ENCODE data around the gene PSG11. TPM values are rescaled to one million over a fixed set of nuclear protein-coding genes. Genes with fewer than 3 reads are reported as not detected.

PSG11 gene
- total RNA-seq, 5 donors from 2014 or later (not counting 1 experiment from before 2014, with no cell fraction given), result not detected

GRCh38 chr19:42965176-42965575 is 61.1 kb downstream of the PSG11 start:
- Mint-ChIP-seq H3K36me3 (no peaks in the 10 kb centered on the region), H3K27me3 (peaks cover 0 to 4% of the 10 kb centered on the region in 2 donors), H3K4me1 (no peaks in the 10 kb centered on the region), H3K4me3 (no peak overlapping the region), H3K9me3 (peaks cover 0 to 5% (median 0%) of the 10 kb centered on the region in 3 donors), H3K27ac (no peak overlapping the region)
- H3K27me3 ChIP-seq (replicated peaks in 1 of 2; ENCODE audit: control insufficient read depth in 2 of 2, extremely low read depth in 1 of 2, insufficient read depth in 2 of 2, low read length in 1 of 2), result no peaks in the 10 kb centered on the region
- H3K4me3 ChIP-seq (ENCODE audit: control insufficient read depth in 1 of 2, extremely low read depth in 1 of 2, low read length in 1 of 2), result no peak overlapping the region
- no peaks in the 10 kb centered on the region for H3K36me3 ChIP-seq (ENCODE audit: control insufficient read depth in 2 of 2, extremely low read depth in 1 of 2, insufficient read depth in 1 of 2, low read length in 1 of 2)
- H3K9me3 ChIP-seq, result no peaks in the 10 kb centered on the region
- ChIA-PET POLR2A (no interaction called here), CTCF (no interaction called here)
- ATAC-seq (replicated peaks in 1 of 4) (no peak), DNase-seq (no peak)
- H3K4me1 ChIP-seq (ENCODE audit: control insufficient read depth in 1 of 2, extremely low read depth in 1 of 2, insufficient read depth in 2 of 2, low read length in 2 of 2), result no peaks in the 10 kb centered on the region
- no peak overlapping the region for H3K27ac ChIP-seq (ENCODE audit: low read length)
- 80% methylated on average over 1 of the region's 2 CpGs for WGBS (ENCODE audit: insufficient coverage)

- POLR2A ChIA-PET, result no interaction called here
- DNase-seq (no peak), ATAC-seq (replicated peaks in 1 of 4) (no peak)
- Mint-ChIP-seq H3K4me3 (no peak overlapping the region), H3K36me3 (no peaks in the 10 kb centered on the region), H3K9me3 (peaks cover 0 to 14% (median 0%) of the 10 kb centered on the region in 3 donors), H3K27ac (no peak overlapping the region), H3K27me3 (peaks cover 0 to 9% of the 10 kb centered on the region in 2 donors), H3K4me1 (no peaks in the 10 kb centered on the region)
- CTCF ChIA-PET, result no interaction called here
- H3K27me3 ChIP-seq (replicated peaks in 1 of 2; ENCODE audit: control insufficient read depth in 2 of 2, extremely low read depth in 1 of 2, insufficient read depth in 2 of 2, low read length in 1 of 2), result no peaks in the 10 kb centered on the region
- no peaks in the 10 kb centered on the region for H3K4me1 ChIP-seq (ENCODE audit: control insufficient read depth in 1 of 2, extremely low read depth in 1 of 2, insufficient read depth in 2 of 2, low read length in 2 of 2)
- H3K4me3 ChIP-seq (ENCODE audit: control insufficient read depth in 1 of 2, extremely low read depth in 1 of 2, low read length in 1 of 2), result no peak overlapping the region
- no peaks in the 10 kb centered on the region for H3K9me3 ChIP-seq
- WGBS (ENCODE audit: insufficient coverage), result no CpG with 5 or more reads among the region's 6 CpGs
- H3K27ac ChIP-seq (ENCODE audit: low read length), result no peak overlapping the region
- no peaks in the 10 kb centered on the region for H3K36me3 ChIP-seq (ENCODE audit: control insufficient read depth in 2 of 2, extremely low read depth in 1 of 2, insufficient read depth in 1 of 2, low read length in 1 of 2)
Observed at GRCh38 chr19:42961119-42961518, 65.2 kb downstream of the PSG11 start.

Other genes with a start within 250 kb of the PSG11 start
- not detected for gene PSG1, start 146.8 kb downstream of the PSG11 start, total RNA-seq
- gene PSG6, start 108.6 kb downstream of the PSG11 start, total RNA-seq, result not detected
- not detected for gene PSG7, start 89.3 kb downstream of the PSG11 start, total RNA-seq
- not detected for gene PSG2, start 56.2 kb upstream of the PSG11 start, total RNA-seq
- not detected for gene PSG5, start 160.1 kb upstream of the PSG11 start, total RNA-seq
- not detected for gene PSG4, start 179.2 kb upstream of the PSG11 start, total RNA-seq
- not detected for gene PSG9, start 243.1 kb upstream of the PSG11 start, total RNA-seq